HEK293 (cell line): ENCODE measurements around the gene RPL12.
A peak's percentile ranks its signal among the peaks of the same experiment; 100 is the strongest.

Experiments
- CTCF ChIA-PET: fragments of 350-600 bp; formaldehyde crosslinking; extraction: SDS; loops from one replicate; lab custom pipeline; 2021; ENCODE audit warnings: antibody characterized with exemption; lab: Yijun Ruan, JAX
- POLR2A ChIA-PET: fragments of 300-600 bp; formaldehyde crosslinking; extraction: SDS; loops from one replicate; lab custom pipeline; 2020; ENCODE audit warnings: antibody characterized with exemption, inconsistent platforms; lab: Yijun Ruan, JAX
- H3K27ac ChIP-seq: fragments of 200-500 bp; sonication (Bioruptor generic); 2 replicates; pipeline ENCODE4 v1.5.1; 2014; ENCODE audit warnings: low read depth, low read length, control low read depth, inconsistent platforms; ENCODE audit errors: extremely low read depth
- H3K36me3 ChIP-seq, 2 experiments: fragments of 200-500 bp in 1 of 2; sonication (Bioruptor generic) in 1 of 2; 1 replicate in 1 of 2; 2 replicates in 1 of 2; pipeline ENCODE4 v1.5.1; 2014 to 2017; ENCODE audit warnings: inconsistent platforms in 2 of 2, low read length in 2 of 2; ENCODE audit not compliant: control insufficient read depth in 2 of 2, insufficient read depth in 1 of 2
- H3K4me1 ChIP-seq: fragments of 200-500 bp; sonication (Bioruptor generic); 2 replicates; pipeline ENCODE4 v1.5.1; 2014; ENCODE audit warnings: mild to moderate bottlenecking, low read length, inconsistent platforms; ENCODE audit not compliant: control insufficient read depth, insufficient read depth
- H3K4me3 ChIP-seq: 2 replicates; pipeline ENCODE4 v1.5.1; 2011; ENCODE audit warnings: low read depth, mild to moderate bottlenecking, control low read depth, low read length, moderate library complexity
- H3K9me3 ChIP-seq: fragments of 200-500 bp; sonication (Bioruptor generic); 2 replicates; pipeline ENCODE4 v1.5.1; 2014; ENCODE audit warnings: low read depth, low read length, inconsistent platforms; ENCODE audit not compliant: control insufficient read depth, insufficient read depth
- BCL11A ChIP-seq: fragments of 450-650 bp; formaldehyde crosslinking; IDR thresholded peaks from 2 replicates; pipeline ENCODE4 v1.5.1; 2016; ENCODE audit warnings: low read depth, missing biosample characterization, missing genetic modification characterization
- GFI1B ChIP-seq: fragments of 450-650 bp; formaldehyde crosslinking; IDR thresholded peaks from 2 replicates; pipeline ENCODE4 v1.5.1; 2016; ENCODE audit warnings: missing biosample characterization, missing genetic modification characterization
- HOXD13 ChIP-seq: sonication (generic); formaldehyde crosslinking; IDR thresholded peaks from 2 replicates; pipeline ENCODE4 v1.8.0; 2022; ENCODE audit warnings: missing genetic modification reagents, borderline replicate concordance
- PRDM1 ChIP-seq: fragments of 450-650 bp; formaldehyde crosslinking; IDR thresholded peaks from 2 replicates; pipeline ENCODE4; 2016; ENCODE audit warnings: missing biosample characterization, missing genetic modification characterization
- PRDM10 ChIP-seq: fragments of 450-650 bp; formaldehyde crosslinking; IDR thresholded peaks from 2 replicates; pipeline ENCODE4 v1.5.1; 2016; ENCODE audit warnings: missing biosample characterization, missing genetic modification characterization
- ZIC2 ChIP-seq: fragments of 450-650 bp; formaldehyde crosslinking; IDR thresholded peaks from 2 replicates; pipeline ENCODE4 v1.5.1; 2016; ENCODE audit warnings: missing biosample characterization, missing genetic modification characterization
- ZNF335 ChIP-seq: fragments of 450-650 bp; formaldehyde crosslinking; conservative IDR thresholded peaks from 2 replicates; pipeline ENCODE4 v1.5.1; 2016; ENCODE audit warnings: missing biosample characterization, missing genetic modification characterization
- ZNF426 ChIP-seq: fragments of 450-650 bp; formaldehyde crosslinking; IDR thresholded peaks from 2 replicates; pipeline ENCODE4 v1.5.1; 2017; ENCODE audit warnings: missing biosample characterization, missing genetic modification characterization, mild to moderate bottlenecking, inconsistent platforms, moderate library complexity
- ZNF501 ChIP-seq: fragments of 450-650 bp; formaldehyde crosslinking; IDR thresholded peaks from 2 replicates; pipeline ENCODE4 v1.5.1; 2016; ENCODE audit warnings: missing biosample characterization, missing genetic modification characterization
- ZNF623 ChIP-seq: fragments of 450-650 bp; formaldehyde crosslinking; IDR thresholded peaks from 2 replicates; pipeline ENCODE4 v1.5.1; 2016; ENCODE audit warnings: missing biosample characterization, missing genetic modification characterization
- TF ChIP-seq, protein P1 (sequence below): fragments of 450-650 bp; formaldehyde crosslinking; IDR thresholded peaks from 2 replicates; pipeline ENCODE4 v1.5.1; 2016; ENCODE audit warnings: missing biosample characterization, missing genetic modification characterization
- TF ChIP-seq, protein P2 (sequence below): fragments of 450-650 bp; formaldehyde crosslinking; IDR thresholded peaks from 2 replicates; pipeline ENCODE4 v1.5.1; 2016; ENCODE audit warnings: missing biosample characterization, missing genetic modification characterization, borderline replicate concordance

The RPL12 gene

DNA sequence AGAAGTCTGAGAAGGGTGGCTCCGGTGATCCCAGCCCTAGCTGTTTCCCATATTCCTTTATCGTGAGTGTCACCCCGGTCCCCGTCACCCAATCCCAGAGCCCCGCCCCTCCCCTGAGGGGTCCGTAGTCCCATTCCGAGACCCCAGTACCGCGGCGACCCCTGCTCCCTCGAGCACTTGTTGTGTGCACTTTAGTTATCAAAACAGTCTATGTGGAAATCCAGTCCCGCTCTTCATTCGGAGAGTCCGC, 327 bp upstream of the RPL12 start:
- CTCF ChIA-PET: interaction anchor here (1.1 kb wide), 1 partner anchor 283 kb away, joined by 3 read pairs; the partner anchor contains the start of gene TOR2A

DNA sequence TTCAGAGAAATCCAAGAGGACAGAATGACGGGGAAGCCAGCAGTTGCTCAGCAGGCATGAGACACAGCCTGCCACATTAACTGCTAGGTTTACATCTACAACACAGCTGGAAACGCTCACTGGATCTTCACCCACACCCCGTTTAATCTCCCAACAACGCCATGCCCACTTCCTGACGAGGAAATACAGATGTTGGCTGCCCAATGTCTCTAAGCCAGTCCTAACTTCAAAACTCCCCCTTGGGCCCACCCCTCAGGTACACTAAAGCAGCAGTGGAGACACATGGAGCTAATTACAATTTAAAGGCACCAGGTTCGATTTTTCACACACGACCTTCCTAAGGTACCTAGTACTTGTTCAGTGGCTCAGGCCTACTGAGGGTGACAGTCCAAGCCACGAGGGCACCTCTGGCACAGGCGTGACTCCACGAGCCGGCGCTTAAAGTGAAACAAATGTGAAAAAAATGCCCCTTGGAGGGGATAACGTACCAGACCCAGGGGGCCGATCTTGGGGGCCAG, 904 bp downstream of the RPL12 start:
- Histone ChIP-seq H3K4me3 (peak overlapping the region; percentile 90), H3K4me1 (no peaks in the 10 kb centered on the region), H3K9me3 (no peaks in the 10 kb centered on the region), H3K27ac (peak overlapping the region; percentile 98), H3K36me3 (peaks cover 5 to 74% of the 10 kb centered on the region in 2 experiments; a peak in 2 of 3 replicates)
- ChIA-PET POLR2A (interaction anchor here (1.0 to 4.0 kb wide), 13 partner anchors 11 to 284 kb away, joined by 3 to 46 read pairs (median 5); partner anchors contain the start of genes SLC2A8, TOR2A and ZNF79), CTCF (interaction anchor here (1.3 kb wide), 1 partner anchor 284 kb away, joined by 10 read pairs; the partner anchor contains the start of gene TOR2A)
- TF ChIP-seq PRDM1 (tag by site-specific recombination) (no peak), ZIC2 (tag by site-specific recombination) (peak; percentile 67), ZNF335 (0 out of 2 replicates have a peak, but pooled peaks have one; percentile 13), ZNF623 (tag by site-specific recombination) (no peak), PRDM10 (tag by site-specific recombination) (peak; percentile 31; the same call in 1 of the 2 replicates), ZNF426 (tag by site-specific recombination) (0 out of 2 replicates have a peak, but pooled peaks have one; percentile 6), ZNF501 (tag by site-specific recombination) (no peak), GFI1B (tag by site-specific recombination) (no peak)
- TF ChIP-seq, protein P1, sequence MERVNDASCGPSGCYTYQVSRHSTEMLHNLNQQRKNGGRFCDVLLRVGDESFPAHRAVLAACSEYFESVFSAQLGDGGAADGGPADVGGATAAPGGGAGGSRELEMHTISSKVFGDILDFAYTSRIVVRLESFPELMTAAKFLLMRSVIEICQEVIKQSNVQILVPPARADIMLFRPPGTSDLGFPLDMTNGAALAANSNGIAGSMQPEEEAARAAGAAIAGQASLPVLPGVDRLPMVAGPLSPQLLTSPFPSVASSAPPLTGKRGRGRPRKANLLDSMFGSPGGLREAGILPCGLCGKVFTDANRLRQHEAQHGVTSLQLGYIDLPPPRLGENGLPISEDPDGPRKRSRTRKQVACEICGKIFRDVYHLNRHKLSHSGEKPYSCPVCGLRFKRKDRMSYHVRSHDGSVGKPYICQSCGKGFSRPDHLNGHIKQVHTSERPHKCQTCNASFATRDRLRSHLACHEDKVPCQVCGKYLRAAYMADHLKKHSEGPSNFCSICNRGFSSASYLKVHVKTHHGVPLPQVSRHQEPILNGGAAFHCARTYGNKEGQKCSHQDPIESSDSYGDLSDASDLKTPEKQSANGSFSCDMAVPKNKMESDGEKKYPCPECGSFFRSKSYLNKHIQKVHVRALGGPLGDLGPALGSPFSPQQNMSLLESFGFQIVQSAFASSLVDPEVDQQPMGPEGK (tag by site-specific recombination): 0 out of 2 replicates have a peak, but pooled peaks have one; percentile 1
- TF ChIP-seq, protein P2, sequence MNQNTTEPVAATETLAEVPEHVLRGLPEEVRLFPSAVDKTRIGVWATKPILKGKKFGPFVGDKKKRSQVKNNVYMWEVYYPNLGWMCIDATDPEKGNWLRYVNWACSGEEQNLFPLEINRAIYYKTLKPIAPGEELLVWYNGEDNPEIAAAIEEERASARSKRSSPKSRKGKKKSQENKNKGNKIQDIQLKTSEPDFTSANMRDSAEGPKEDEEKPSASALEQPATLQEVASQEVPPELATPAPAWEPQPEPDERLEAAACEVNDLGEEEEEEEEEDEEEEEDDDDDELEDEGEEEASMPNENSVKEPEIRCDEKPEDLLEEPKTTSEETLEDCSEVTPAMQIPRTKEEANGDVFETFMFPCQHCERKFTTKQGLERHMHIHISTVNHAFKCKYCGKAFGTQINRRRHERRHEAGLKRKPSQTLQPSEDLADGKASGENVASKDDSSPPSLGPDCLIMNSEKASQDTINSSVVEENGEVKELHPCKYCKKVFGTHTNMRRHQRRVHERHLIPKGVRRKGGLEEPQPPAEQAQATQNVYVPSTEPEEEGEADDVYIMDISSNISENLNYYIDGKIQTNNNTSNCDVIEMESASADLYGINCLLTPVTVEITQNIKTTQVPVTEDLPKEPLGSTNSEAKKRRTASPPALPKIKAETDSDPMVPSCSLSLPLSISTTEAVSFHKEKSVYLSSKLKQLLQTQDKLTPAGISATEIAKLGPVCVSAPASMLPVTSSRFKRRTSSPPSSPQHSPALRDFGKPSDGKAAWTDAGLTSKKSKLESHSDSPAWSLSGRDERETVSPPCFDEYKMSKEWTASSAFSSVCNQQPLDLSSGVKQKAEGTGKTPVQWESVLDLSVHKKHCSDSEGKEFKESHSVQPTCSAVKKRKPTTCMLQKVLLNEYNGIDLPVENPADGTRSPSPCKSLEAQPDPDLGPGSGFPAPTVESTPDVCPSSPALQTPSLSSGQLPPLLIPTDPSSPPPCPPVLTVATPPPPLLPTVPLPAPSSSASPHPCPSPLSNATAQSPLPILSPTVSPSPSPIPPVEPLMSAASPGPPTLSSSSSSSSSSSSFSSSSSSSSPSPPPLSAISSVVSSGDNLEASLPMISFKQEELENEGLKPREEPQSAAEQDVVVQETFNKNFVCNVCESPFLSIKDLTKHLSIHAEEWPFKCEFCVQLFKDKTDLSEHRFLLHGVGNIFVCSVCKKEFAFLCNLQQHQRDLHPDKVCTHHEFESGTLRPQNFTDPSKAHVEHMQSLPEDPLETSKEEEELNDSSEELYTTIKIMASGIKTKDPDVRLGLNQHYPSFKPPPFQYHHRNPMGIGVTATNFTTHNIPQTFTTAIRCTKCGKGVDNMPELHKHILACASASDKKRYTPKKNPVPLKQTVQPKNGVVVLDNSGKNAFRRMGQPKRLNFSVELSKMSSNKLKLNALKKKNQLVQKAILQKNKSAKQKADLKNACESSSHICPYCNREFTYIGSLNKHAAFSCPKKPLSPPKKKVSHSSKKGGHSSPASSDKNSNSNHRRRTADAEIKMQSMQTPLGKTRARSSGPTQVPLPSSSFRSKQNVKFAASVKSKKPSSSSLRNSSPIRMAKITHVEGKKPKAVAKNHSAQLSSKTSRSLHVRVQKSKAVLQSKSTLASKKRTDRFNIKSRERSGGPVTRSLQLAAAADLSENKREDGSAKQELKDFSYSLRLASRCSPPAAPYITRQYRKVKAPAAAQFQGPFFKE (tag by site-specific recombination): no peak

More for the DNA sequence above, 327 bp upstream of the RPL12 start:
- TF ChIP-seq HOXD13 (CRISPR knock-in tag) (0 out of 2 replicates have a peak, but pooled peaks have one; percentile 9), BCL11A (tag by site-specific recombination) (no peak)
- POLR2A ChIA-PET: interaction anchor here (0.6 to 4.0 kb wide), 33 partner anchors 10 to 537 kb away, joined by 3 to 46 read pairs (median 4); partner anchors contain the start of genes RALGPS1, SLC2A8, ST6GALNAC6 and TOR2A
- Histone ChIP-seq H3K36me3 (peaks cover 5 to 67% of the 10 kb centered on the region in 2 experiments; a peak in 2 of 3 replicates), H3K9me3 (no peaks in the 10 kb centered on the region), H3K4me3 (peak overlapping the region; percentile 90), H3K4me1 (no peaks in the 10 kb centered on the region), H3K27ac (peak overlapping the region; percentile 98; the same call in 1 of the 2 replicates)
